BJ (cell line): ENCODE data around the gene HMGN1. TPM values are rescaled to one million over a fixed set of nuclear protein-coding genes. Genes with fewer than 3 reads are reported as not detected.

Source experiments
- CTCF ChIA-PET: fragments of 350-600 bp; formaldehyde crosslinking; extraction: SDS; loops from one replicate; lab custom pipeline; 2021; ENCODE audit warnings: antibody characterized with exemption, inconsistent platforms; lab: Yijun Ruan, JAX
- POLR2A ChIA-PET: fragments of 300-600 bp; sonication (Branson Sonifier 250); formaldehyde crosslinking; extraction: SDS; loops from one replicate; lab custom pipeline; 2021; ENCODE audit warnings: antibody characterized with exemption; lab: Charles Lee
- DNase-seq: peaks from one replicate; pipeline ENCODE4 v3.0.0-alpha.2; 2011; ENCODE audit warnings: low read depth
- H3K27me3 ChIP-seq: 2 replicates; pipeline ENCODE4 v1.6.0; 2011; ENCODE audit warnings: low read length; ENCODE audit not compliant: control insufficient read depth, insufficient read depth
- H3K36me3 ChIP-seq: 2 replicates; pipeline ENCODE4 v1.5.1; 2011; ENCODE audit warnings: low read length; ENCODE audit not compliant: control insufficient read depth, insufficient read depth
- H3K4me3 ChIP-seq: 2 replicates; pipeline ENCODE4 v1.5.1; 2011; ENCODE audit warnings: low read depth, mild to moderate bottlenecking, control low read depth, low read length
- CTCF ChIP-seq: IDR thresholded peaks from 2 replicates; pipeline ENCODE4 v1.5.1; 2011; ENCODE audit warnings: low read depth, mild to moderate bottlenecking, control low read depth, inconsistent platforms, low read length, moderate library complexity; ENCODE audit not compliant: insufficient read depth
- polyA plus RNA-seq: library from polyadenylated mRNA; depleted of rRNA; stranded (reverse); fragments of >200 nt; gene quantifications from 2 replicates; pipeline ENCODE4 v1.2.3, GENCODE V29; 2011

Gene HMGN1
- polyA plus RNA-seq, 1 experiment, result 56.6 TPM

GRCh38 chr21:39341249-39341923 is 7.5 kb downstream of the HMGN1 start:
- Histone ChIP-seq H3K4me3 (no peak overlapping the region), H3K27me3 (no peaks in the 10 kb centered on the region), H3K36me3 (peaks cover 13% of the 10 kb centered on the region)
- ChIA-PET CTCF (no interaction called here), POLR2A (no interaction called here)
- DNase-seq, result no peak
- no peak for TF ChIP-seq CTCF

GRCh38 chr21:39340687-39341086 is 8.2 kb downstream of the HMGN1 start:
- CTCF ChIA-PET, result no interaction called here
- no peaks in the 10 kb centered on the region for H3K27me3 ChIP-seq
- H3K36me3 ChIP-seq, result peaks cover 13% of the 10 kb centered on the region
- DNase-seq, result no peak
- H3K4me3 ChIP-seq, result no peak overlapping the region
- POLR2A ChIA-PET, result no interaction called here
- TF ChIP-seq CTCF, result no peak

- ChIA-PET POLR2A (no interaction called here), CTCF (interaction anchor here (1.2 to 2.7 kb wide), 2 partner anchors 12 to 49 kb away, joined by 3 to 9 read pairs; no protein-coding TSS in a partner anchor)
- Histone ChIP-seq H3K27me3 (no peaks in the 10 kb centered on the region), H3K4me3 (no peak overlapping the region), H3K36me3 (peaks cover 11% of the 10 kb centered on the region)
- no peak for TF ChIP-seq CTCF
- DNase-seq, result no peak
These were observed 9.7 kb downstream of the HMGN1 start for GRCh38 chr21:39339231-39339630.

GRCh38 chr21:39336457-39337008 is 12.4 kb downstream of the HMGN1 start:
- CTCF ChIA-PET, result no interaction called here
- POLR2A ChIA-PET, result no interaction called here
- no peaks in the 10 kb centered on the region for H3K27me3 ChIP-seq
- H3K36me3 ChIP-seq, result peaks cover 4% of the 10 kb centered on the region
- no peak for TF ChIP-seq CTCF
- no peak overlapping the region for H3K4me3 ChIP-seq
- no peak for DNase-seq

GRCh38 chr21:39334611-39335010 is 14.3 kb downstream of the HMGN1 start:
- no peak for TF ChIP-seq CTCF
- Histone ChIP-seq H3K4me3 (no peak overlapping the region), H3K36me3 (no peaks in the 10 kb centered on the region), H3K27me3 (no peaks in the 10 kb centered on the region)
- ChIA-PET CTCF (no interaction called here), POLR2A (no interaction called here)
- no peak for DNase-seq
